ENCODE data around the gene LRRK1. TPM values are rescaled to one million over a fixed set of nuclear protein-coding genes. Genes with fewer than 3 reads are reported as not detected.

The LRRK1 gene
- total and polyA plus RNA-seq, 12 donors, result 1.5 to 8.1 (median 2.0) TPM

DNA sequence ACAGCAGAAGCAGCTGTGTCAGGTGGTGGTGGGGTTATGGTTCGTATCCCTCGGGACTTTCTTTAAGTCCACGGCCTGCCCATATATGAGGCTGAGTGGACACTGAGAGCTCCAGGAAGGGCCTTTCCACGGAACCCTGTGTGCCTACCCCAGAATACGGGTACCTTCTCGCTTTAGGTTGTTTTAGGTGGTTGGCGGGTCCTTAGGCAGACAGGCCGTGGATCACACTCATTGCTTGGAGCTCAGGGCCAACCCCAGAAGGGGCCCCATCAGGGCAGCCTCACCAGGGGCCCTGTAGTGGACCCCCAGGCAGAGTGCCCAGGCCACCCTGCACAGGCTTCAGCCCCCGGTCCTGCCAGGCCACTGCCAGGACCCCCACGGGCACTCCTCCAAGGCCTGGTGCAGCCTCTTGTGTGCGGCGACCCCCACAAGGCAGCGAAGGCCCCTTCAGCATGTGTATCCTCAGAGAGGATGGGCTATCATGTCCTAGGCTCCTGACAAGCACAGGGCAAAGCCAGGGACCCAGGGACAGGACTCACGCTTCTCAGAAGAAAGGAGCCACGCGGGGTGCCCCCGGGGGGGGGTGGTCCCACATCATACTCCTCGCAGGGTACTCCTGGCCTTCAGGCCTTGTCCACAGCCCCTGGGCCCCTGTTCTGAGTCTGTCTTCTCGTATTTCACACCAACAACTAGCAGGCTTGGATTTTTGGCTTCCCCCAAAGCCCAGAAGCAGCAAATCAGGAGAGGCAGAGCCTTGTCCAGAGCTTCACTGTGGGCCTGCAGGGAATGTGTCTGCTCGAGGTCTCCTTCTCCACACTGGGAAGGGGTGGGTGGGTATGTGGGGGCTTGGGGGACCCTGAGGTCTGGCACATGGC is 93.4 kb downstream of the LRRK1 start:
- Histone ChIP-seq H3K9me3 (no peaks in the 10 kb centered on the region), H3K4me3 (no peak overlapping the region), H3K27me3 (no peaks in the 10 kb centered on the region), H3K36me3 (peaks cover 0 to 68% (median 0%) of the 10 kb centered on the region in 9 donors), H3K4me1 (peaks cover 0 to 28% (median 16%) of the 10 kb centered on the region in 9 donors), H3K27ac (no peak overlapping the region)
- intact Hi-C loops (cut with DNase I), result loop anchor here in 4 of 10 donors (5.0 to 10.0 kb wide), 2 partner anchors 72 to 80 kb away; no protein-coding TSS in a partner anchor
- ATAC-seq (no peak), DNase-seq (peak in 1 of 2 donors; percentile 3)
- TF ChIP-seq CTCF (IDR thresholded peaks at IDR 0.05), result no peak
- 92 to 94% methylated on average over 20 of the region's 20 CpGs for WGBS, 2 donors

DNA sequence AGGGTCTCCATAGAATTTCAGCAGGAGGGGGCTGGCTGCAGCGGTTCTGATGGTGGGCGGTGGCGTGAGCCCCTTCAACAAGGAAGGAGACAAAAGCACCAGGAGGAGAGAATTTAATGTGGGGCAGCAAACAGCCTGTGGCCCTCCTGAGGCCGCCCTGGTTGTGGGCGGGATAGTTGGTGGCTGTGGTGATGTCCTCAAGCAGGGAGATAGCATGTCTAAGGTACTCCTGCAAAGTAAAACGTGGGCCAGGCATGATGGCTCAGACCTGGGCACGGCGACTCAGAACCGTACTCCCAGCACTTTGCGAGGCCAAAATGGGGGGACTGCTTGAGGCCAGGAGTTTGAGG is 94.0 kb downstream of the LRRK1 start:
- peaks cover 0 to 68% (median 0%) of the 10 kb centered on the region in 9 donors for H3K36me3 ChIP-seq
- no peak overlapping the region for H3K27ac ChIP-seq
- no peaks in the 10 kb centered on the region for H3K9me3 ChIP-seq
- no peaks in the 10 kb centered on the region for H3K27me3 ChIP-seq
- WGBS, 2 donors, result 96% methylated on average over 10 of the region's 10 CpGs
- no peak overlapping the region for H3K4me3 ChIP-seq
- TF ChIP-seq CTCF (IDR thresholded peaks at IDR 0.05), result no peak
- ATAC-seq, result no peak
- intact Hi-C loops (cut with DNase I), result loop anchor here in 4 of 10 donors (5.0 to 10.0 kb wide), 2 partner anchors 72 to 79 kb away; no protein-coding TSS in a partner anchor
- DNase-seq, result peak in 1 of 2 donors; percentile 2
- peaks cover 0 to 28% (median 10%) of the 10 kb centered on the region in 9 donors for H3K4me1 ChIP-seq

GRCh38 chr15:101013769-101014675 is 94.9 kb downstream of the LRRK1 start:
- no peak overlapping the region for H3K4me3 ChIP-seq
- DNase-seq (peak in 1 of 2 donors; percentile 3), ATAC-seq (no peak)
- H3K36me3 ChIP-seq, result peaks cover 0 to 68% (median 0%) of the 10 kb centered on the region in 9 donors
- WGBS, 2 donors, result 76 to 85% methylated on average over 21 of the region's 21 CpGs
- peaks cover 0 to 27% (median 4%) of the 10 kb centered on the region in 9 donors for H3K4me1 ChIP-seq
- TF ChIP-seq CTCF (IDR thresholded peaks at IDR 0.05), result no peak
- H3K9me3 ChIP-seq, result no peaks in the 10 kb centered on the region
- H3K27ac ChIP-seq, result no peak overlapping the region
- intact Hi-C loops (cut with DNase I), result loop anchor here in 7 of 10 donors (1.0 to 10.0 kb wide), 7 partner anchors 71 to 247 kb away; no protein-coding TSS in a partner anchor
- H3K27me3 ChIP-seq, result no peaks in the 10 kb centered on the region

Measured in heart right ventricle (tissue), 16 donors.